Hematopoietic multipotent progenitor cell treated with erythropoietin and hydrocortisone succinate and interleukin-3 and kit ligand, for 15 days (in vitro differentiated cells): ENCODE data around the gene LAYN.

ENCODE experiments used
- DNase-seq: peaks from one replicate; pipeline ENCODE4 v3.0.0-alpha.2; 2015; ENCODE audit warnings: low spot score

Gene LAYN

DNA sequence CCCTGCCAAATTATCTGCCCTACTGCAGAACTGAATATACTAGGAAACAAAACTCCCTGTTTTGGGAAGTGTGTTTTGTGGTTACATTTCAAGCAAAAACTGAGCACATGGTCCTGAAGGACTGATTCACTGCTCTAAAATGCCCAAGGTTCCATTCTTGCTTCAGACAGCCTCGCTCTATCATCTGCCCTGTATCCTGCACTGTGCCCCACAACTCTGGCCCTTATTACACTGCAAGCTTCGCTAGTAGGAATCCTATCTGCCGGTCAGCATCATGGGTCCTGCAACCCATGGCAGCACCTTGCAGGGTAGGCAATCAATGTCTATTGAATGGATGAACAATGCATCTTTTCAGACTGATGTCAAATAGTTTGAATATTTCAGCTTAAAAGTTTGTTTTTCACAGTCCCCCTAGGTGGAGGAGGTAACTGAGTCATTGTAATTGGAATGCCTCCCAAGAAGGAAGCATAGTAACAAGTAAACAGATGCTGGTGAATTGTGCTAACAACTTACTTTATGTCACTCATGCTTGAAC is 21.3 kb downstream of the LAYN start:
- DNase-seq, result no peak

GRCh38 chr11:111562692-111563389 is 22.3 kb downstream of the LAYN start:
- no peak for DNase-seq

GRCh38 chr11:111565114-111565720 is 24.7 kb downstream of the LAYN start:
- peak; percentile 81 for DNase-seq

GRCh38 chr11:111566324-111566723 is 25.8 kb downstream of the LAYN start:
- no peak for DNase-seq

- DNase-seq, result no peak
These were observed 29.0 kb downstream of the LAYN start for GRCh38 chr11:111569476-111569875.

- no peak for DNase-seq
These were observed 30.3 kb downstream of the LAYN start for GRCh38 chr11:111570796-111571195.

DNA sequence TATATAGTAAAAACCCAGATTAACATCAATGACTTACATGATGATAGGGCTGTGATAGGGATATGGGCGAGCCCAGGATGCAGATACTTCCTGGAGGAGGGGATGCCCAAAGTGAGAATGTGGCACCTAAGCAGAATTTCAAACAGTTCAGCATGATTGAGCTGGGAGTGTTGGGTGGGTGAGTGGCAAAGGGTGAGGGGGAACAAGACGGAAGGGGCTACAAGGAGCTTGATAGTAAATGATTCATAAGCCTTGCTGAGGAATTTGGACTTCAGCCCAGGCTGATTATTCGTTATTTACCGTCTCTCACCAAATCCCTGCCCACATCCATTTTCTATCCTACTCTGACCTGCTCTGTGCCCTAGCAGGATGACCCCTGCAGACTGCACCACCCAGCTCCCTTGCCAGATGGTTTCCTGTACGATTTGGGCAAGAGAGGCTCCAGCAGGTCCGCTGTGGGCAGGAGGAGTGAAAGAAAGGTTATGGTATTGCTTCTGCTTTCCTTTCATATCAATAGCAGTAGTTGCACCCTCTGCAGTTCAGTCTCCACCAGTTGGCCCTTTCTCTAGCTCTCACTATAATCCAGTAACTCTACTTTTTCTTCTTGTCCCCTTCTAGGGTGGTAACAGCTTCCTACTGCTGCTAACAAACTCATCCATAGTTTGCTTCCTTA is 31.4 kb downstream of the LAYN start:
- no peak for DNase-seq

- no peak for DNase-seq
These were observed 32.1 kb downstream of the LAYN start for GRCh38 chr11:111572581-111572980.

GRCh38 chr11:111573821-111574249 is 33.3 kb downstream of the LAYN start:
- DNase-seq, result no peak

DNA sequence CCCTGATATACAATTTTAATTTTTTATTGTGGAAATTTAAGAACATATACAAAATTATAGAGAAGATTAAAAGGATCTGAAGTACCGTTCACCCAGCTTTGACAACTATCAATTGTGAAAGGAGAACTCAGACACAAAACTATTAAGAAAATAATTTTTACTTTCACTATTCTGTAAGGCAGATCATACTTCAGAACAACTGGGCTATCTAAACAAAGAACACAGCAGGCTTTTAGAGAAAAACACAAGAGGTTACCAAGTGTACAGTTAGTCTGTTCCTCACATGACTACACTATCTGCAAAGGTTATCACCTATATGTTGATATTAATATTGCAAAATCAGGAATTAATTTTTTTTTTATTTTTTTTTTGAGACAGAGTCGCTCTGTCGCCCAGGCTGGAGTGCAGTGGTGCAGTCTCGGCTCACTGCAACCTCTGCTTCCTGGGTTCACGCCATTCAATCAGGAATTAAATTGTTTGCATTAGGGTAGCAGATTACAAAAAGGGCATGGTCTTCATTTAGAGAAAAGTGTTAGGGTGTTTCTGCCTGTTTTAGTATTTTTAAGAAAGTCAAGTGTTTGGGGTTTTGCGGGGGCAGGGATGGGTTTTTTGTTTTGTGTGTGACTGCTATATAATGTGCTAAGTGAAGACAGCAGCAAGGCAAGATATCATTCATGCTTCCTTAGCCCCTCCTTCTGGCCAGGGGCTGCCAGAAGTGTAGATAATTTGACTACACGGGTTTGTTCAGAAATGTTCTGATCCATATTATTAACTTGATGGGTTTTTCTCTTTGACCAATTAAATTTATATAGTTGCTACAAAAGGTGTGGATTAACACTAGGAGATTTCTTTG is 34.1 kb downstream of the LAYN start:
- DNase-seq, result no peak

- no peak for DNase-seq
These were observed 35.2 kb downstream of the LAYN start for GRCh38 chr11:111575740-111576139.

GRCh38 chr11:111577821-111578220 is 37.3 kb downstream of the LAYN start:
- no peak for DNase-seq

- no peak for DNase-seq
These were observed 40.8 kb downstream of the LAYN start for GRCh38 chr11:111581341-111581740.

DNA sequence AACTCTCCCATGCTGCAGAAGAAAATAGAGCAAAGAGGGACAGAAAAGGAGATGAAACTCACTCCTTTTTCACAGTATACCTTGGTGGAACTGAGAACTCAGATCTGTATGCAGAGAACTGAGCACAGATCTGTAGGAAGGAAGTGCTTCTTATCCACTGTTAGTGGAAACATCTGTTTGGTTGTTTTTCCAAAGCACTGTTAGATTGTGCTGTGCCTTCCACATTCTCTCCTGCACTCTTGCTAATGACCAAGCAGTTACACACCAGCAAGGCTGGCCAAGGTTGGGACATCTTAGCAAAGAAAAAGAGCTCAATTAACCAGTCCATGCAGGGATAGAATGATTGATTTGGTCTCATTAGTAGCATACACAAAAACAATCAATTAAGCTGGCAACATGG is 41.6 kb downstream of the LAYN start:
- DNase-seq, result no peak

DNA sequence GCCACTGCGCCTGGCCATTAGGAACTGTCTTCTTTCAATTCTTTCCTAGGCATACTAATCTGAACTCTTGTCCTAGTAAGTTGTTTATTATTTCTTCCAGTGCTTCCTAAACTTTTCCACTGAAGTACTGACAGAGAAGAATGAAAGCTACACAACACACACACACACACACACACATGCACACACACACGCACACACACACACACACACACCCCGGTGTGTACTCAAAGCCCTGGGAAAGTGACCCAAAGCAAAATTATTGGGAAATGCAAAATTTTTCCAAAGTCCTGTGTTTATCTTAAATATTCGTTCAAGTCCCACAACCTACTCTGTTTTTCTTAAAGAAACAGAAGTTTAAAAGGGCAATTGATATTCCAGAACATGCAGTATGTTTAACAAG is 42.4 kb downstream of the LAYN start:
- no peak for DNase-seq

DNA sequence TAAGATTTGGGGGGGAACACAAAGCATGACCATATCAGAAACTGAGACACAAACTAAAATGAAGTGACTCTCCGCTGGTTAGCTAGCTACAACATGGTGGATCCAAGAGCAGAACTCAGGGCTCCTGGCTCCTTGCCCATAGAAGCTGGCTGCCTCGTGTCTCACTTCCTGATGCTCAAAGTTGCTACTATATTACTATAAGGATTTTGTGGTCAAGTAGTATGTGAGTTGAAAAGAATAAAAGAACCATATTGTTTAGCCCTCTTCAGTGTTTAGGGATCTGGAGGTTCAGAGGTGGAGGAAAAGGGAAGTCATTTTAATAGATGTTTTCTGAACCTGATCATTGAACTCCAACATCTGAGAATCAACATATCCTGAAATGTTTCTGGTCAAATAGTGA is 44.9 kb downstream of the LAYN start:
- DNase-seq, result no peak

- DNase-seq, result peak; percentile 58
These were observed 45.9 kb downstream of the LAYN start for GRCh38 chr11:111586388-111586831.

DNA sequence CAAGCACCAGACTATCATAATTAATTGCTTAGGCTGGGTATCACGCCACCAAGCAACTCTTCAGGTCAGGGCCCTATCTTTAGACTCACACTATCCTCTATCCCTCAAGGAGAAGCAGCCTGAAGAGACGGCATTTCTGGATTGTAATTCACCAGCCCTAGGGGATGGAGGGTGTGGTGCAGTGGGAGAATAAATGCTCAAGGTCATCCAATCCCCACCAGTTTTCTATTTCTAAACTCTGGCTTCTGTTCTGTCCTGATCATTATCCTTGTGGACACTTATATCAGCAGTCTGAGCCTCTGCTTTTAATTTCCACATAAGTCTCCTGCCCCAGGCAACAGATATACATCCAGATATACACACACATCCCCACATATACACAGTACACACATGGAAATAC is 48.6 kb downstream of the LAYN start:
- no peak for DNase-seq

DNA sequence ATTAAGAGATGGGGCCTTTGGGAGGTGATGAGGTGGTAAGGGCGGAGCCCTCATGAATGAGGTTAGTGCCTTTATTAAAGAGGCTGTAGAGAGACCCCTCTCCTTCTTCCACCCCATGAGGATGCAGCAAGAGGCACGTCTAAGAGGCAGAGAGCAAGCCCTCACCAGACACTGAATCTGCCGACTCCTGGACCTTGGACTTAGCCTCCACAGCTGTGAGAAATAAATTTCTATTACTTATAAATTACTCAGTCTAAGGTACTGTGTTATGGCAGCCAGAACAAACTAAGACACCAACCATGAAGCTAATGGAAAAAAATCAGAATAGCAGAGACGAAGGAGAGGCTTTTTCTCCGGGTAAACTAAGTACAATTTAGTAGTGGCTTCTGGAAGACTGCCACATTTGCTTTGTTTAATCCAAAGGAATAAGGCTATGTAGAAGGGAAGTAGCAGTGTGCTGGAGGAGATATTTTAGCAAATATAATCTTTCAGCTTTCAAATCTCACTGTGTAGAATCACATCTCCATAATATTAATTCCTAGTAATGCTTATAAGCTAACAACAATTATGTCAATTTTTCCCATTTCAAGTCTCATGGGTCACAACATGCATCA is 49.5 kb downstream of the LAYN start:
- no peak for DNase-seq

GRCh38 chr11:111591187-111591960 is 50.9 kb downstream of the LAYN start:
- DNase-seq, result no peak

DNA sequence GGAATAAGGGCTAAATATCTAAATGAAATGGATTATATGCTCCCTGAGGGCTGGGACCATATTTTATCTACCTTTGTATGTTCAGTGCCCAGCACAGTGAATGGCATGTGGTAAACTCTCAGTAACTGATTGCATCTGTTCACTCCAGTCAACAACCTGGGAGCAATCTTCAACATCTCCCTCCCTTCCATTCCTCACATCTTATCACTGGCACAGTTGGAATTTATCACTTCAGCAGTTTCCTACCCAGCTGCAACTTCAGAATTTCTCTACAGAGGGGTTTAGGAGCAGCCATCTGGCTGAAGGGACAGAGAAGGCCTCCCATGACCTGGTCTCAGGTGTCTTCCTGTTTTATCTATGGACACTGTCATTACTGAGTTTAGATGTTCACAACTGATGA is 52.0 kb downstream of the LAYN start:
- DNase-seq, result no peak
